Neuronal stem cell (in vitro differentiated cells): Measurements from ENCODE around the gene CROCC2.

Source experiments
- DNase-seq: peaks from one replicate; pipeline ENCODE4 v3.0.0-alpha.2; 2013; ENCODE audit warnings: low spot score
- H2AFZ ChIP-seq: one replicate; pipeline ENCODE4 v1.6.1; 2013; ENCODE audit warnings: mild to moderate bottlenecking, low read length, inconsistent platforms
- H2AK5ac ChIP-seq: 2 replicates; pipeline ENCODE4 v1.6.1; 2013; ENCODE audit warnings: low read depth, mild to moderate bottlenecking, inconsistent platforms, low read length, moderate library complexity, mixed read lengths
- H2BK120ac ChIP-seq: 2 replicates; pipeline ENCODE4 v1.6.1; 2013; ENCODE audit warnings: low read depth, mild to moderate bottlenecking, inconsistent platforms, low read length, moderate library complexity, mixed read lengths
- H2BK12ac ChIP-seq: one replicate; pipeline ENCODE4 v1.6.1; 2013; ENCODE audit warnings: low read length, inconsistent platforms
- H2BK15ac ChIP-seq: 2 replicates; pipeline ENCODE4 v1.6.1; 2013; ENCODE audit warnings: mild to moderate bottlenecking, low read length, inconsistent platforms, mixed read lengths
- H2BK5ac ChIP-seq: one replicate; pipeline ENCODE4 v1.6.1; 2013; ENCODE audit warnings: inconsistent platforms, mild to moderate bottlenecking, low read length, moderate library complexity
- H3K14ac ChIP-seq: one replicate; pipeline ENCODE4 v1.6.1; 2013; ENCODE audit warnings: low read length, inconsistent platforms
- H3K18ac ChIP-seq: 2 replicates; pipeline ENCODE4 v1.6.1; 2013; ENCODE audit warnings: low read length, inconsistent platforms
- H3K23ac ChIP-seq: 2 replicates; pipeline ENCODE4 v1.6.1; 2013; ENCODE audit warnings: low read depth, mild to moderate bottlenecking, mixed read lengths, low read length, inconsistent platforms; ENCODE audit not compliant: poor library complexity
- H3K27ac ChIP-seq: replicated peaks from 3 replicates; pipeline ENCODE4 v1.5.1; 2013; ENCODE audit warnings: low read length, inconsistent platforms
- H3K27me3 ChIP-seq, 3 experiments: 2 replicates each; pipeline ENCODE4 v1.6.1; 2013; ENCODE audit warnings: low read length in 3 of 3, mild to moderate bottlenecking in 2 of 3, inconsistent platforms in 1 of 3, low read depth in 1 of 3, mixed read lengths in 1 of 3, moderate library complexity in 1 of 3; ENCODE audit not compliant: control insufficient read depth in 3 of 3, insufficient read depth in 3 of 3
- H3K36me3 ChIP-seq, 2 donors: replicated peaks in 1 of 2; 2 replicates each; pipeline ENCODE4 v1.6.1; 2013; ENCODE audit warnings: low read length in 2 of 2; ENCODE audit not compliant: control insufficient read depth in 2 of 2, insufficient read depth in 2 of 2
- H3K4ac ChIP-seq: 2 replicates; pipeline ENCODE4 v1.6.1; 2013; ENCODE audit warnings: inconsistent platforms, mild to moderate bottlenecking, low read length, moderate library complexity
- H3K4me1 ChIP-seq, 2 donors: 1 replicate in 1 of 2; 2 replicates in 1 of 2; pipeline ENCODE4 v1.6.1; 2013; ENCODE audit warnings: low read length in 2 of 2, low read depth in 1 of 2; ENCODE audit not compliant: control insufficient read depth in 2 of 2, insufficient read depth in 1 of 2
- H3K4me2 ChIP-seq: one replicate; pipeline ENCODE4 v1.6.1; 2013; ENCODE audit warnings: mild to moderate bottlenecking, low read length, inconsistent platforms; ENCODE audit not compliant: insufficient read depth, poor library complexity, severe bottlenecking
- H3K4me3 ChIP-seq, 2 donors: 2 replicates each; pipeline ENCODE4 v1.5.1; 2013; ENCODE audit warnings: low read length in 2 of 2, mild to moderate bottlenecking in 2 of 2, inconsistent platforms in 1 of 2, moderate library complexity in 1 of 2
- H3K79me1 ChIP-seq: one replicate; pipeline ENCODE4 v1.6.1; 2013; ENCODE audit warnings: low read depth, mild to moderate bottlenecking, inconsistent platforms, low read length, moderate library complexity
- H3K9ac ChIP-seq: one replicate; pipeline ENCODE4 v1.6.1; 2013; ENCODE audit warnings: mild to moderate bottlenecking, low read depth, low read length, inconsistent platforms; ENCODE audit not compliant: poor library complexity
- H3K9me3 ChIP-seq, 2 donors: replicated peaks in 1 of 2; 2 replicates each; pipeline versions ENCODE3 to v1.6.1; 2013; ENCODE audit warnings: low read length in 2 of 2, mild to moderate bottlenecking in 2 of 2, inconsistent platforms in 1 of 2, low read depth in 1 of 2, mixed read lengths in 1 of 2, moderate library complexity in 1 of 2; ENCODE audit not compliant: control insufficient read depth in 2 of 2, insufficient read depth in 1 of 2
- H4K8ac ChIP-seq: one replicate; pipeline ENCODE4 v1.6.1; 2013; ENCODE audit warnings: low read depth, mild to moderate bottlenecking, inconsistent platforms, low read length, moderate library complexity
- H4K91ac ChIP-seq: one replicate; pipeline ENCODE4 v1.6.1; 2013; ENCODE audit warnings: low read length, low read depth, mild to moderate bottlenecking, inconsistent platforms; ENCODE audit not compliant: poor library complexity
- WGBS, 2 donors: extraction: QIAGEN DNeasy Blood & Tissue Kit; methylation state at CpG; one replicate each; pipeline ENCODE4 v1.1.7; 2013; ENCODE audit warnings: missing lambda C conversion rate in 2 of 2, mixed read lengths in 1 of 2; ENCODE audit not compliant: insufficient read length in 2 of 2, insufficient replicate concordance in 1 of 2; ENCODE audit errors: extremely low coverage in 2 of 2; 5-methylcytosine and 5-hydroxymethylcytosine counted together

Gene CROCC2

GRCh38 chr2:241029599-241030332, 123.6 kb downstream of the CROCC2 start:
- no peak overlapping the region for H3K4me2 ChIP-seq
- H3K27me3 ChIP-seq = peaks cover 0 to 27% (median 0%) of the 10 kb centered on the region in 3 experiments
- peak overlapping the region; percentile 75 for H2AK5ac ChIP-seq
- H2BK5ac ChIP-seq = peak overlapping the region; percentile 13
- H2BK12ac ChIP-seq = peak overlapping the region; percentile 58
- H2AFZ ChIP-seq = no peak overlapping the region
- H3K9me3 ChIP-seq = peaks cover 5 to 15% of the 10 kb centered on the region in 2 donors
- H2BK120ac ChIP-seq = no peak overlapping the region
- peak overlapping the region; percentile 37 for H2BK15ac ChIP-seq
- peak overlapping the region; percentile 31 for H3K23ac ChIP-seq
- H3K79me1 ChIP-seq = no peaks in the 10 kb centered on the region
- no peak overlapping the region for H3K27ac ChIP-seq
- H3K4ac ChIP-seq = peak overlapping the region; percentile 66
- H3K14ac ChIP-seq = peak overlapping the region; percentile 94
- H3K4me3 ChIP-seq = no peak overlapping the region
- peak overlapping the region; percentile 57 for H3K18ac ChIP-seq
- H3K36me3 ChIP-seq = no peaks in the 10 kb centered on the region
- no peak for DNase-seq
- H4K8ac ChIP-seq = no peak overlapping the region
- H3K9ac ChIP-seq = peak overlapping the region; percentile 60
- H3K4me1 ChIP-seq = no peaks in the 10 kb centered on the region
- no peak overlapping the region for H4K91ac ChIP-seq
- WGBS, 2 donors = no CpG with 5 or more reads among the region's 17 CpGs

- Histone ChIP-seq H2AK5ac (no peak overlapping the region), H2BK5ac (peak overlapping the region; percentile 13), H3K4me3 (peak overlapping the region in 1 of 2 donors; percentile 34), H2BK120ac (no peak overlapping the region), H3K23ac (no peak overlapping the region), H3K18ac (peak overlapping the region; percentile 57), H3K9ac (no peak overlapping the region), H4K91ac (no peak overlapping the region), H3K4me1 (peaks cover 0 to 2% of the 10 kb centered on the region in 2 donors), H3K4ac (peak overlapping the region; percentile 66), H2BK15ac (peak overlapping the region; percentile 37), H3K79me1 (no peaks in the 10 kb centered on the region), H4K8ac (no peak overlapping the region), H3K14ac (peak overlapping the region; percentile 21), H3K27me3 (peaks cover 0 to 32% (median 4%) of the 10 kb centered on the region in 3 experiments), H3K27ac (no peak overlapping the region), H3K9me3 (peaks cover 2 to 9% of the 10 kb centered on the region in 2 donors), H2AFZ (no peak overlapping the region), H3K4me2 (no peak overlapping the region), H3K36me3 (no peaks in the 10 kb centered on the region), H2BK12ac (no peak overlapping the region)
- no CpG with 5 or more reads among the region's 15 CpGs for WGBS, 2 donors
- DNase-seq = no peak
Observed at GRCh38 chr2:241030333-241030680, 124.2 kb downstream of the CROCC2 start.

GRCh38 chr2:241030883-241031282, 124.7 kb downstream of the CROCC2 start:
- no peak overlapping the region for H4K8ac ChIP-seq
- no peak overlapping the region for H3K4ac ChIP-seq
- H3K14ac ChIP-seq = no peak overlapping the region
- H2BK15ac ChIP-seq = no peak overlapping the region
- peak overlapping the region in 1 of 2 donors; percentile 25 for H3K4me3 ChIP-seq
- peaks cover 0 to 35% (median 5%) of the 10 kb centered on the region in 3 experiments for H3K27me3 ChIP-seq
- H4K91ac ChIP-seq = no peak overlapping the region
- no peaks in the 10 kb centered on the region for H3K36me3 ChIP-seq
- no peak overlapping the region for H2AFZ ChIP-seq
- DNase-seq = no peak
- H3K9me3 ChIP-seq = peaks cover 2 to 5% of the 10 kb centered on the region in 2 donors
- H2AK5ac ChIP-seq = no peak overlapping the region
- no peak overlapping the region for H2BK120ac ChIP-seq
- no peak overlapping the region for H2BK12ac ChIP-seq
- no peak overlapping the region for H3K23ac ChIP-seq
- H3K4me2 ChIP-seq = no peak overlapping the region
- H3K9ac ChIP-seq = no peak overlapping the region
- no peaks in the 10 kb centered on the region for H3K79me1 ChIP-seq
- no peak overlapping the region for H3K18ac ChIP-seq
- WGBS, 2 donors = no CpG with 5 or more reads among the region's 7 CpGs
- no peak overlapping the region for H2BK5ac ChIP-seq
- H3K4me1 ChIP-seq = peaks cover 0 to 3% of the 10 kb centered on the region in 2 donors
- no peak overlapping the region for H3K27ac ChIP-seq

GRCh38 chr2:241031436-241032165, 125.5 kb downstream of the CROCC2 start:
- Histone ChIP-seq H2BK15ac (no peak overlapping the region), H2BK5ac (no peak overlapping the region), H3K36me3 (no peaks in the 10 kb centered on the region), H2AFZ (no peak overlapping the region), H3K23ac (no peak overlapping the region), H3K27ac (no peak overlapping the region), H3K9ac (no peak overlapping the region), H4K91ac (no peak overlapping the region), H2BK12ac (no peak overlapping the region), H3K4me1 (peaks cover 2 to 8% of the 10 kb centered on the region in 2 donors), H2BK120ac (no peak overlapping the region), H2AK5ac (no peak overlapping the region), H3K14ac (no peak overlapping the region), H3K4me3 (no peak overlapping the region), H3K79me1 (no peaks in the 10 kb centered on the region), H3K27me3 (peaks cover 0 to 41% (median 11%) of the 10 kb centered on the region in 3 experiments), H3K4ac (no peak overlapping the region), H3K18ac (no peak overlapping the region), H3K9me3 (no peaks in the 10 kb centered on the region), H3K4me2 (no peak overlapping the region), H4K8ac (no peak overlapping the region)
- no peak for DNase-seq
- no CpG with 5 or more reads among the region's 20 CpGs for WGBS, 2 donors
